PC-9 (cell line): ENCODE measurements around the gene TNP2. TPM values are rescaled to one million over a fixed set of nuclear protein-coding genes. Genes with fewer than 3 reads are reported as not detected.
A peak's percentile ranks its signal among the peaks of the same experiment; 100 is the strongest.

Experiments used
- BruUV-seq: library from RNA; stranded (reverse); fragments of 400-500 nt; replicated peaks from 2 replicates; lab custom pipeline; 2021; lab: Mats Ljungman, UMichigan
- CTCF ChIA-PET: fragments of 300-600 bp; sonication (Branson Sonifier 250); formaldehyde crosslinking; loops from one replicate; lab custom pipeline; 2022; ENCODE audit warnings: antibody characterized with exemption; lab: Charles Lee
- POLR2A ChIA-PET: fragments of 300-600 bp; sonication (Branson Sonifier 250); formaldehyde crosslinking; loops from one replicate; lab custom pipeline; 2022; ENCODE audit warnings: antibody characterized with exemption; ENCODE audit not compliant: unreplicated experiment; lab: Charles Lee
- DNase-seq, 2 experiments: peaks; one replicate each; pipeline versions ENCODE4 v3.0.0 to v3.0.0-alpha.2; 2015 to 2022; ENCODE audit warnings: mixed read lengths in 1 of 2
- H2AFZ ChIP-seq: fragments of 200-600 bp; sonication (generic); 2 replicates; pipeline ENCODE4 v1.8.1; 2017; ENCODE audit warnings: antibody characterized with exemption
- H3F3A ChIP-seq: fragments of 200-600 bp; sonication (generic); 2 replicates; pipeline ENCODE4 v1.8.1; 2017; ENCODE audit warnings: antibody characterized with exemption, mild to moderate bottlenecking, low read depth; ENCODE audit not compliant: insufficient read depth
- H3K27ac ChIP-seq: fragments of 200-600 bp; sonication (generic); 2 replicates; pipeline ENCODE4 v1.6.1; 2016; ENCODE audit warnings: mixed run types
- H3K27me3 ChIP-seq: fragments of 200-600 bp; sonication (generic); 2 replicates; pipeline ENCODE4 v1.6.1; 2016; ENCODE audit warnings: low read depth, mixed run types; ENCODE audit not compliant: insufficient read depth
- H3K36me3 ChIP-seq: fragments of 200-600 bp; sonication (generic); 2 replicates; pipeline ENCODE4 v1.6.1; 2016; ENCODE audit warnings: low read depth, mixed run types
- H3K4me1 ChIP-seq: fragments of 200-600 bp; sonication (generic); replicated peaks from 2 replicates; pipeline ENCODE4 v1.6.1; 2016; ENCODE audit warnings: mixed run types; ENCODE audit not compliant: insufficient read depth
- H3K4me2 ChIP-seq: fragments of 200-600 bp; sonication (generic); 2 replicates; pipeline ENCODE4 v1.6.1; 2017; ENCODE audit warnings: mixed run types
- H3K4me3 ChIP-seq: fragments of 200-600 bp; sonication (generic); 2 replicates; pipeline ENCODE4 v1.6.1; 2016; ENCODE audit warnings: mixed run types
- H3K79me2 ChIP-seq: fragments of 200-600 bp; sonication (generic); 2 replicates; pipeline ENCODE4 v1.6.1; 2017; ENCODE audit warnings: low read depth, mixed run types
- H3K9me2 ChIP-seq: fragments of 200-600 bp; sonication (generic); 2 replicates; pipeline ENCODE4 v1.8.1; 2017; ENCODE audit warnings: mild to moderate bottlenecking; ENCODE audit not compliant: insufficient read depth
- H3K9me3 ChIP-seq: fragments of 200-600 bp; sonication (generic); 2 replicates; pipeline ENCODE4 v1.8.1; 2016; ENCODE audit warnings: low read depth; ENCODE audit not compliant: insufficient read depth
- H4K20me1 ChIP-seq: fragments of 200-600 bp; sonication (generic); 2 replicates; pipeline ENCODE4 v1.8.1; 2017; ENCODE audit not compliant: insufficient read depth
- CTCF ChIP-seq: fragments of 200-600 bp; sonication (generic); conservative IDR thresholded peaks from 2 replicates; pipeline ENCODE4 v1.6.1; 2017; ENCODE audit warnings: mixed run types, antibody characterized with exemption, mild to moderate bottlenecking, moderate library complexity
- EZH2 ChIP-seq: fragments of 200-600 bp; sonication (generic); IDR thresholded peaks from 2 replicates; pipeline ENCODE4 v1.8.0; 2017; ENCODE audit warnings: antibody characterized with exemption, low read depth
- intact Hi-C: fragments of 100-400 bp; cut with micrococcal nuclease; formaldehyde crosslinking; loops from one replicate; pipeline ENCODE4 v1.10.0; 2022; ENCODE audit not compliant: unreplicated experiment
- total RNA-seq: library from RNA; stranded (reverse); gene quantifications from 2 replicates; pipeline ENCODE4 v1.2.3, GENCODE V29; 2021

Gene TNP2
- total RNA-seq, 1 experiment from 2014 or later, result not detected

DNA sequence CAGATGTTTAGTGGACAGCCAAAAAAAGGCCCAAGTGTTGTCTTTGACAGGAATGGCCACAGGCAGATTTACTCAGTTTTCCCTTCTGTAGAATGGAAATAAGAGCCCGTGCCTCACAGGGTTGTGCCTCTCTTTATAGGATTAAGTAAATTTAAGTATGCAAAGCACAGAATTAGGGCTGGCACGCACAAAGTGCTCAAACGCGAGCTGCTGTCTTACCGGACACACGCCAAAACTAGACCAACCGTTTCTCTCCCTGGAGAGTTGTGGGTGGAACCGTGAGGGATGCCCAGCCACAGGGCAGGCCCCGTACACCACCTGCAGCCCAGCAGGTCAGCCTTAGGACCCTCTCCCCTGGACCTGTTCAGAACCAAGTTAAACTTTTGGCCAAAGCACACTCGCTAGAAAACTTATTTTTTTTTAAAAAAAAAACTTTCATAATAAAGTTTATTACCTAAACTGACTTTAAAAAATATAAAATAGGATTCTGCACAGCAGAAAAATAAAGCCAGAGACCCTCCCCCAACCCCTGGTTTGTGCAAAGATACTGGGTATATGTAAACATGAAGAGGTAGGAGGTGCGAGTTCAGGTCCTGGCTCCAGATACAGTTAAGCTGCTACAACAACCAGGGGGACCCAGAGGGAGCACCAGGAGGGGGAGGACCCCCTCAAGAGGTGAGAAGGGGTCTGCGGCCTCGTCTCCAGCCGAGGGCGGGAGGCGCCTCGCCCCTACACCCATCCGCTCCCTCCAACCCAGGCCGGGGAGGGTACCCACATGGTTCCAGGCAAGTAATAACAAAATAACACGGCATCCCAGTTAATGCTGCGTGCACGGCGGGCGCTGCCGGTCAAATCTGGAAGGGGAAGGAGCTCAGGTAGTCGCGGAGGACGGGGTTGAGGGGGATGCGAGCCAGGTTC is 14.9 kb downstream of the TNP2 start:
- no peaks in the 10 kb centered on the region for H3K79me2 ChIP-seq
- TF ChIP-seq CTCF, result no peak; the same call in 1 of the 2 replicates
- TF ChIP-seq EZH2, result no peak
- H4K20me1 ChIP-seq, result no peaks in the 10 kb centered on the region
- no peaks in the 10 kb centered on the region for H3K9me3 ChIP-seq
- DNase-seq, result no peak
- H3K9me2 ChIP-seq, result no peaks in the 10 kb centered on the region
- H3F3A ChIP-seq, result peaks cover 7% of the 10 kb centered on the region; the same call in 1 of the 2 replicates
- BruUV-seq, result no TSS peak
- ChIA-PET CTCF (interaction anchor here (0.5 to 3.7 kb wide), 8 partner anchors 121 to 291 kb away, joined by 3 to 25 read pairs (median 4); no protein-coding TSS in a partner anchor), POLR2A (interaction anchor here (0.7 kb wide), 2 partner anchors 83 to 283 kb away, joined by 3 read pairs; no protein-coding TSS in a partner anchor)
- H3K4me1 ChIP-seq, result peaks cover 23% of the 10 kb centered on the region
- H3K4me2 ChIP-seq, result peak overlapping the region; percentile 96
- intact Hi-C loops, result loop anchor here (2.0 to 10.0 kb wide), 2 partner anchors 53 to 199 kb away; no protein-coding TSS in a partner anchor
- H3K36me3 ChIP-seq, result no peaks in the 10 kb centered on the region
- H3K4me3 ChIP-seq, result peak overlapping the region; percentile 96
- no peak overlapping the region for H3K27ac ChIP-seq
- H3K27me3 ChIP-seq, result no peaks in the 10 kb centered on the region
- peak overlapping the region; percentile 95 for H2AFZ ChIP-seq

DNA sequence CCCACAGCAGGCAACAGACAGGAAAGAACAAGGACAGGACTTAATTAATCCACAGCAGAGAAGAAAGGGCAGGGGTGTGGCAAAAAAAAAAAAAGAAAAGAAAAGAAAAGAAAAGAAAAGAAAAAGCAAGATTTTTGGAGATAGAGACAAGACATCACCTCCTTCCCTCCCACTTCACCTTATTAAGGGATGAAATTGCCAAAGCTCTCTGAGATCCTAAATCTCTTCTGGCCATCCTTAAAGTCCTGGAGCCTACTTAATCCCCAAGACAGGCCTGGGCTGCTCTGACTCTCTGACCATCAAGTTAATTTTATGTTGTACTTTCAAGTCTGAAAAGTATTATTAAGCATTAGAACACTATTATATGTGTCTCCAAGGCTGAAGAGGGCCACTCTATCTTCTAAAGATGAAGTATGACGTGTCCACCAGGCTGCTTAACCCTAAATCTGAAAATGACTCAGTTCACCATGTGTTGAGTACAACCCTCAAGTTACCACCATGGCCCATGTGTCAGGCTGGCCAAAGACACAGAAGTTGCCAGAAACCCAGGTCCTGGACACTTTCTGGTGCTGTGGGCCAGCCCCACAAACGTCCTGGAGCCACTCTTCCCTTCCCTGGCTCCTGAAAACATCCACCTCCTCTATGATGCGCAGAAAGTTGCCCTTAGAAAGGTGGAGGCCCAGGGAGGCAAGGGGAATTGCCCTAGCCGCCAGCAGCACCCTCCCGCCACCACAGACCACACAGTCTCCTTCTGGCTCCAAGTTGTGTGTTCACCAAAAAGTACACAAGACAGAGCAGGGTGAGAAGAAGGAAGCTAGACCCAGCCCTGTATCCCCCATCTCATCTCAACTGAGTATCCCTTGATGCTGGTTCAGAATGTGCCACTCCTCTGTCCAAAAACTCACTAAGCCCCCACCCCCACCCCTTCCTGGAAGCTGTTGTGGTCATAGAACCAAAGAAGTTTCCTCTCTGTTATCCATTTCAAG is 15.8 kb downstream of the TNP2 start:
- no peak overlapping the region for H3K27ac ChIP-seq
- no peaks in the 10 kb centered on the region for H3K9me3 ChIP-seq
- TF ChIP-seq CTCF (no peak), EZH2 (no peak)
- ChIA-PET CTCF (interaction anchor here (3.7 kb wide), 1 partner anchor 270 kb away, joined by 25 read pairs; no protein-coding TSS in a partner anchor), POLR2A (no interaction called here)
- no peak overlapping the region for H2AFZ ChIP-seq
- TSS peak; percentile 32 for BruUV-seq
- intact Hi-C loops, result loop anchor here (10.0 kb wide), 1 partner anchor 199 kb away; no protein-coding TSS in a partner anchor
- no peak for DNase-seq
- H3K9me2 ChIP-seq, result no peaks in the 10 kb centered on the region
- H3K4me1 ChIP-seq, result peaks cover 23% of the 10 kb centered on the region
- H3K4me3 ChIP-seq, result no peak overlapping the region
- no peaks in the 10 kb centered on the region for H3K27me3 ChIP-seq
- H3K4me2 ChIP-seq, result peak overlapping the region; percentile 28; the same call in 1 of the 2 replicates
- H3F3A ChIP-seq, result peaks cover 7% of the 10 kb centered on the region; the same call in 1 of the 2 replicates
- no peaks in the 10 kb centered on the region for H3K79me2 ChIP-seq
- H4K20me1 ChIP-seq, result no peaks in the 10 kb centered on the region
- H3K36me3 ChIP-seq, result no peaks in the 10 kb centered on the region
